GM12878 (cell line): ENCODE measurements around the gene LDLRAD4. TPM values are rescaled to one million over a fixed set of nuclear protein-coding genes. Genes with fewer than 3 reads are reported as not detected.
A peak's percentile ranks its signal among the peaks of the same experiment; 100 is the strongest.

Source experiments
- ATAC-seq: fragments of 200-7000 bp; cut with Tn5 transposase; 3 replicates; pipeline ENCODE4 v1.9.1; 2020; ENCODE audit warnings: mild to moderate bottlenecking, moderate library complexity
- BruUV-seq: library from RNA; stranded (reverse); fragments of 400-500 nt; replicated peaks from 2 replicates; lab custom pipeline; 2021; lab: Mats Ljungman, UMichigan
- CTCF ChIA-PET: fragments of 300-600 bp; sonication (Branson Sonifier 250); formaldehyde crosslinking; extraction: SDS; loops from one replicate; lab custom pipeline; 2021; ENCODE audit warnings: inconsistent platforms; lab: Yijun Ruan, JAX
- POLR2A ChIA-PET: fragments of 350-600 bp; formaldehyde crosslinking; extraction: SDS; loops from one replicate; lab custom pipeline; 2021; ENCODE audit warnings: inconsistent platforms; lab: Charles Lee
- RAD21 ChIA-PET: fragments of 300-600 bp; sonication (Branson Sonifier 250); formaldehyde crosslinking; loops from one replicate; lab custom pipeline; 2023; ENCODE audit warnings: antibody characterized with exemption; ENCODE audit not compliant: unreplicated experiment; lab: Charles Lee
- SMC1A ChIA-PET: fragments of 300-600 bp; sonication (Branson Sonifier 250); formaldehyde crosslinking; loops from one replicate; lab custom pipeline; 2023; ENCODE audit not compliant: unreplicated experiment, uncharacterized antibody; lab: Charles Lee
- DNase-seq: peaks from one replicate; pipeline ENCODE4 v3.0.0-alpha.2; 2011; ENCODE audit warnings: low read depth, low spot score
- FAIRE-seq: peaks from 3 replicates; lab custom pipeline; 2011; peaks lifted over from hg19 to GRCh38; lab: Jason Lieb, UNC
- H2AFZ ChIP-seq: 2 replicates; pipeline ENCODE4 v1.6.0; 2011; ENCODE audit warnings: low read depth, low read length, control low read depth; ENCODE audit not compliant: control insufficient read depth
- H3K27ac ChIP-seq: 2 replicates; pipeline ENCODE4 v1.5.1; 2011; ENCODE audit warnings: control low read depth; ENCODE audit not compliant: control insufficient read depth, insufficient read depth
- H3K27me3 ChIP-seq, 2 experiments: replicated peaks in 1 of 2; 2 replicates each; pipeline versions ENCODE4 v1.6.0 to v1.6.1; 2011; ENCODE audit warnings: low read length in 1 of 2; ENCODE audit not compliant: control insufficient read depth in 2 of 2, insufficient read depth in 2 of 2
- H3K36me3 ChIP-seq, 2 experiments: 2 replicates each; pipeline ENCODE4 v1.5.1; 2011; ENCODE audit warnings: low read length in 1 of 2; ENCODE audit not compliant: control insufficient read depth in 2 of 2, insufficient read depth in 2 of 2
- H3K4me1 ChIP-seq: 2 replicates; pipeline ENCODE4 v1.6.1; 2011; ENCODE audit warnings: mild to moderate bottlenecking, low read length, moderate library complexity, mixed read lengths; ENCODE audit not compliant: control insufficient read depth, insufficient read depth
- H3K4me2 ChIP-seq: 2 replicates; pipeline ENCODE4 v1.6.0; 2011; ENCODE audit warnings: control low read depth; ENCODE audit not compliant: control insufficient read depth, insufficient read depth
- H3K4me3 ChIP-seq: fragments of 200-600 bp; sonication (generic); 2 replicates; pipeline ENCODE4 v1.5.1; 2016
- H3K79me2 ChIP-seq: 2 replicates; pipeline ENCODE4 v1.6.0; 2011; ENCODE audit warnings: low read length; ENCODE audit not compliant: control insufficient read depth, insufficient read depth
- H3K9ac ChIP-seq: 2 replicates; pipeline ENCODE4 v1.8.0; 2011; ENCODE audit warnings: low read length, control low read depth, mixed read lengths; ENCODE audit not compliant: control insufficient read depth, insufficient read depth
- H3K9me3 ChIP-seq: replicated peaks from 3 replicates; pipeline ENCODE4 v1.5.1; 2011; ENCODE audit warnings: mild to moderate bottlenecking, low read length; ENCODE audit not compliant: control insufficient read depth, insufficient read depth
- H4K20me1 ChIP-seq: 2 replicates; pipeline ENCODE4 v1.6.0; 2011; ENCODE audit not compliant: control insufficient read depth, insufficient read depth
- BCL3 ChIP-seq: IDR thresholded peaks from 2 replicates; pipeline ENCODE4 v1.6.1; 2011; ENCODE audit warnings: borderline replicate concordance, low read depth, mild to moderate bottlenecking, moderate library complexity, low read length; ENCODE audit not compliant: insufficient read depth, poor library complexity, severe bottlenecking
- ETV6 ChIP-seq, 2 experiments: fragments of 450-650 bp in 1 of 2; IDR thresholded peaks in 1 of 2; conservative IDR thresholded peaks in 1 of 2; 2 replicates each; pipeline ENCODE4 v1.6.1; 2014; ENCODE audit warnings: antibody characterized with exemption in 1 of 2, borderline replicate concordance in 1 of 2, low read depth in 1 of 2, mild to moderate bottlenecking in 1 of 2, moderate library complexity in 1 of 2
- HSF1 ChIP-seq: fragments of 150-350 bp; IDR thresholded peaks from 2 replicates; pipeline ENCODE4 v1.6.1; 2014; ENCODE audit warnings: mild to moderate bottlenecking, low read depth, low read length
- KAT2A ChIP-seq: conservative IDR thresholded peaks from 2 replicates; pipeline ENCODE4 v1.6.1; 2011; ENCODE audit warnings: low read depth, low read length; ENCODE audit not compliant: control insufficient read depth
- MTA3 ChIP-seq: IDR thresholded peaks from 2 replicates; pipeline ENCODE4 v1.6.1; 2012; ENCODE audit warnings: low read length, inconsistent platforms, borderline replicate concordance
- NRF1 ChIP-seq: conservative IDR thresholded peaks from 2 replicates; pipeline ENCODE4 v1.6.1; 2011; ENCODE audit warnings: mild to moderate bottlenecking, low read depth, low read length, improper control_type of control experiment
- PAX5 ChIP-seq: IDR thresholded peaks from 2 replicates; pipeline ENCODE4 v1.6.1; 2011; ENCODE audit warnings: low read depth, low read length, borderline replicate concordance
- POLR2A ChIP-seq: IDR thresholded peaks from 2 replicates; pipeline ENCODE4 v1.6.1; 2011; ENCODE audit warnings: low read depth, mild to moderate bottlenecking, low read length
- POLR2AphosphoS2 ChIP-seq: IDR thresholded peaks from 2 replicates; pipeline ENCODE4 v1.6.1; 2011; ENCODE audit warnings: low read depth, mild to moderate bottlenecking, low read length, improper control_type of control experiment, moderate library complexity
- SUZ12 ChIP-seq: fragments of 200-600 bp; sonication (generic); IDR thresholded peaks from one replicate; pipeline ENCODE4 v1.6.1; 2018; ENCODE audit warnings: antibody characterized with exemption, mild to moderate bottlenecking; ENCODE audit not compliant: unreplicated experiment
- TCF12 ChIP-seq: IDR thresholded peaks from 2 replicates; pipeline ENCODE4 v1.6.1; 2011; ENCODE audit warnings: low read depth, mild to moderate bottlenecking, low read length
- TCF3 ChIP-seq: IDR thresholded peaks from 2 replicates; pipeline ENCODE4 v1.6.1; 2012; ENCODE audit warnings: low read depth, mild to moderate bottlenecking, low read length, borderline replicate concordance; ENCODE audit not compliant: insufficient read depth
- ZBTB11 ChIP-seq: fragments of 450-650 bp; formaldehyde crosslinking; IDR thresholded peaks from 2 replicates; pipeline ENCODE4 v1.5.0; 2022; ENCODE audit warnings: mild to moderate bottlenecking, missing genetic modification characterization
- WGBS: methylation state at CpG from one replicate; pipeline ENCODE4 v1.1.6; 2016; ENCODE audit warnings: low lambda C conversion rate; ENCODE audit not compliant: insufficient replicate concordance, insufficient coverage; ENCODE audit errors: missing lambda C conversion rate; 5-methylcytosine and 5-hydroxymethylcytosine counted together
- in situ Hi-C: fragments of 300-500 bp; cut with MboI; formaldehyde crosslinking; loops from 9 replicates; pipeline ENCODE4 v1.14.3; 2018; ENCODE audit warnings: mixed read lengths
- intact Hi-C: fragments of 100-400 bp; cut with micrococcal nuclease; formaldehyde crosslinking; loops from one replicate; pipeline ENCODE4 v1.14.2; 2022; ENCODE audit not compliant: unreplicated experiment
- polyA plus RNA-seq, 11 experiments: library from polyadenylated mRNA; depleted of rRNA in 4 of 11; unstranded in 6 of 11; stranded (reverse) in 5 of 11; fragments of >200 nt; fragmentation: Nextera tagmentation in 4 of 11; fragmentation: Illumina TruSeq in 1 of 11; extraction: Ambion mirVana in 4 of 11; extraction: Trizol in 1 of 11; gene quantifications; 1 replicate in 1 of 11; 2 replicates in 10 of 11; pipeline versions ENCODE4 v1.2.1 to v1.2.3, GENCODE V29; 2011 to 2016; ENCODE audit warnings: inconsistent platforms in 2 of 11, missing spikeins in 2 of 11, low read depth in 1 of 11
- total RNA-seq, 4 experiments: library from RNA; depleted of rRNA in 3 of 4; stranded (reverse); fragments of >200 nt in 3 of 4; fragmentation: Illumina TruSeq in 1 of 4; extraction: Trizol in 1 of 4; gene quantifications; 2 replicates each; pipeline versions ENCODE4 v1.2.1 to v1.2.3, GENCODE V29; 2013 to 2021

Gene LDLRAD4
- total and polyA plus RNA-seq, 10 of the 15 experiments (the other 5 are each of a cell fraction or from before 2014, with no cell fraction given): 2.7 to 16.8 (median 11.2) TPM

- RAD21 ChIA-PET: interaction anchor here (0.7 kb wide), 1 partner anchor 65 kb away, joined by 3 read pairs; no protein-coding TSS in a partner anchor
- DNase-seq: no peak
- no TSS peak for BruUV-seq
- CTCF ChIA-PET: interaction anchor here (13.5 kb wide), 1 partner anchor 57 kb away, joined by 235 read pairs; no protein-coding TSS in a partner anchor
- peak overlapping the region; percentile 96 for H3K4me2 ChIP-seq
- H3K4me3 ChIP-seq: peak overlapping the region; percentile 73; the same call in 1 of the 2 replicates
- POLR2A ChIA-PET: interaction anchor here (9.6 to 10.9 kb wide), 2 partner anchors 48 to 56 kb away, joined by 170 to 175 read pairs; no protein-coding TSS in a partner anchor
- peak overlapping the region; percentile 15; the same call in 1 of the 2 replicates for H2AFZ ChIP-seq
- peak overlapping the region; percentile 74 for H3K9ac ChIP-seq
- no peaks in the 10 kb centered on the region for H4K20me1 ChIP-seq
- peaks cover 43% of the 10 kb centered on the region for H3K4me1 ChIP-seq
- in situ Hi-C loops (no loop called here), intact Hi-C loops (no loop called here)
- no peak for TF ChIP-seq NRF1
- TF ChIP-seq PAX5: no peak
- no peak for TF ChIP-seq BCL3
- TF ChIP-seq HSF1: no peak
- TF ChIP-seq SUZ12: no peak
- TF ChIP-seq POLR2A: peak; percentile 43
- no peak for TF ChIP-seq KAT2A
- peak; percentile 51; the same call in 1 of the 2 replicates for TF ChIP-seq POLR2AphosphoS2
- no peak for TF ChIP-seq ZBTB11 (CRISPR knock-in tag)
- TF ChIP-seq TCF3: peak; percentile 64; the same call in 1 of the 2 replicates
- TF ChIP-seq TCF12: peak; percentile 67; the same call in 1 of the 2 replicates
- TF ChIP-seq MTA3: no peak
- no peak for TF ChIP-seq ETV6 (conservative IDR thresholded peaks at IDR 0.05 in 1 of 2, IDR thresholded peaks at IDR 0.05 in 1 of 2; ENCODE audit: borderline replicate concordance in 1 of 2, low read depth in 1 of 2)
- FAIRE-seq: no peak
- no peak for ATAC-seq
- H3K36me3 ChIP-seq: no peaks in the 10 kb centered on the region; a peak in 2 of 4 replicates
- H3K79me2 ChIP-seq: peaks cover 40% of the 10 kb centered on the region
- WGBS: 73% methylated on average over 15 of the region's 15 CpGs
- peak overlapping the region; percentile 84 for H3K27ac ChIP-seq
- no peaks in the 10 kb centered on the region for H3K9me3 ChIP-seq
- SMC1A ChIA-PET: interaction anchor here (5.5 to 13.4 kb wide), 3 partner anchors 13 to 57 kb away, joined by 40 to 372 read pairs (median 111); no protein-coding TSS in a partner anchor
- H3K27me3 ChIP-seq: no peaks in the 10 kb centered on the region
These were observed 398.0 kb downstream of the LDLRAD4 start for GRCh38 chr18:13616525-13617035.
